Bronchial epithelial cell (primary cell): ENCODE data around the gene CCN2. TPM values are rescaled to one million over a fixed set of nuclear protein-coding genes. Genes with fewer than 3 reads are reported as not detected.

Experiments
- DNase-seq: peaks from one replicate; pipeline ENCODE4 v3.0.0-alpha.2; 2010; ENCODE audit warnings: low read depth
- FAIRE-seq: peaks from 2 replicates; lab custom pipeline; 2011; peaks lifted over from hg19 to GRCh38; lab: Jason Lieb, UNC
- H3K27me3 ChIP-seq: 2 replicates; pipeline ENCODE4 v1.5.1; 2011; ENCODE audit warnings: low read length; ENCODE audit not compliant: control insufficient read depth, insufficient read depth
- H3K36me3 ChIP-seq: 2 replicates; pipeline ENCODE4 v1.5.1; 2011; ENCODE audit warnings: low read length; ENCODE audit not compliant: control insufficient read depth, insufficient read depth
- H3K4me3 ChIP-seq: 2 replicates; pipeline ENCODE4 v1.5.1; 2011; ENCODE audit warnings: mild to moderate bottlenecking, low read depth, low read length, control low read depth
- CTCF ChIP-seq: IDR thresholded peaks from 2 replicates; pipeline ENCODE4 v1.5.1; 2011; ENCODE audit warnings: mild to moderate bottlenecking, moderate library complexity, low read length, control low read depth, inconsistent platforms; ENCODE audit not compliant: insufficient read depth, severe bottlenecking
- total RNA-seq: library from RNA; depleted of rRNA; stranded (reverse); fragments of >200 nt; gene quantifications from 2 replicates; pipeline ENCODE4 v1.2.1, GENCODE V29; 2014

Gene CCN2
- total RNA-seq, 1 donor from 2014 or later: 2.6 TPM

DNA sequence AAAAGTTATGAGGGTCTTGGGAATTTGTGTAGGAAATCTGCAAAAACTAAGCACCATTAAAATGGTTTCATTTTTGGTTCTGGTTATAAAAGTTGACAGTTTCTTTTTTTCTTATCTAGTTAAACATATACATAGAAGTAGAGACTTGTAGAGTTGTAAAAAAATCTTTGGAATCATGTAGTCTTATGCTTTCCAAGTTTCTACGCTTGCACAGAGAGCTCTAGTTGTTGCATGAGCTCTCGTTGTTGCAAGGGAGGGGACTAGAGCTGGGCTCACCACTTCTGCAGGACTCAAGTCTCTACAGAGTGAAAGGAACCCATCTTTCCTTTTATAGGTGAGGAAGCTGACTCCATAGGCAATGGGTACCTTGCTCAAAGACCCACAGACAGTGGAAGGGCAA lies 21.6 kb upstream of the CCN2 start:
- FAIRE-seq (no peak), DNase-seq (no peak)
- Histone ChIP-seq H3K36me3 (no peaks in the 10 kb centered on the region), H3K27me3 (no peaks in the 10 kb centered on the region), H3K4me3 (no peak overlapping the region)
- no peak for TF ChIP-seq CTCF

DNA sequence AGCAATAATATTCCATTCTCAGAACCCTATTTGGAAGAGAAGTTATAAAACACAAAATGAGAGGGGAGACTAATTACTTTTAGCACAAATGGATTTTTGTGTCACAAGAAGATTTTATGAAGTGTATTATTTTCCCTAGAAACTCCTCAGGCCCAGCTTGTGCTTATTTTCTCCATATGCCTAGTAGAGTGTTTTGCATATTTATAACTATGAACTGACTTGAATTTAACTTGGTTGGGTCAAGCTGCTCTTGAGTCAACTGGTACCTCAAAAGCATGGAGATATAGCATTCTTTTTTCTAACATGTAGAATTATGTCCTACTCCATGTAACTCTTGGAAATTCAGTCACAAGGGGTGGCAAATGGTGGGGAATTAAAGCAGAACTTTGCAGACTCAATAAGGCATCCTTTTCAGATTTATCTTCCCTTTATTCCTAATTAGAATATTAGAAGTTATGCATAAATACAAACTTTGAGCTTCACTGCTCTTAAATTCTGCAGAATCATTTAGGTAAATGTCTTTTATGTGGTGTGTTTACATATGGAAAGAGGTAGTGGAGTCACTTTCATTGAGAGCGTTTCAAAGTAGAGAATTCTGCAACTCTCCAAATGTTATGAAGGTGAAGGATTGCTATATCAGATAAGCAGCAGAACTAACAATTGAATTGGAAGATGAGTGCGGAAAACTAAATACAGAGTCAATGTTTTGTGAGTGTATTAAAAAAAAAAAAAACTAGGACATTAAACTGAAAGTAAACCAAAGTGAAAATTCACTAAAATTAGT lies 19.1 kb upstream of the CCN2 start:
- FAIRE-seq (no peak), DNase-seq (no peak)
- no peak for TF ChIP-seq CTCF
- Histone ChIP-seq H3K4me3 (no peak overlapping the region), H3K27me3 (no peaks in the 10 kb centered on the region), H3K36me3 (no peaks in the 10 kb centered on the region)

- Histone ChIP-seq H3K4me3 (no peak overlapping the region), H3K36me3 (no peaks in the 10 kb centered on the region), H3K27me3 (no peaks in the 10 kb centered on the region)
- no peak for TF ChIP-seq CTCF
- DNase-seq (no peak), FAIRE-seq (no peak)
Measured at GRCh38 chr6:131968656-131969055, 17.5 kb upstream of the CCN2 start.

DNA sequence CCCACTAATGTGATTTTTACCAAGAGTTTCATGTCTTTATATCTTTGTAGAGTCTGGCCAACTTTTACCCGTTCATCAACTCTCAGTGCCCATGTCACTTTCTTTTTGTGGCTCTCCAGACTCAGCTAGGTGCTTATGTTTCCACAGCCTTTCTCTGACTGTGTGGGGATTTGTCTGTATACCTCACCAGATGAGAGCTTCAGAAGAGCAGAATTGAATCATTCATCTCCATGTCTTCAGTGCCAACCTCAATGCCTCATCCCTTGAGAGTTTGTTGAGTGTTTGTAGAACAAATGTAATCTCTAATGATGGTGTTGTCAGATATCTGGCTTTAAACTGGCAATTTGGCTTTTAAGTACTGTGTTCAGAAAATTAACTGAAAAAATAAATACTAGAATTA lies 16.8 kb upstream of the CCN2 start:
- no peak for DNase-seq
- no peaks in the 10 kb centered on the region for H3K27me3 ChIP-seq
- FAIRE-seq: no peak
- no peak overlapping the region for H3K4me3 ChIP-seq
- H3K36me3 ChIP-seq: no peaks in the 10 kb centered on the region
- no peak for TF ChIP-seq CTCF

- H3K27me3 ChIP-seq: no peaks in the 10 kb centered on the region
- TF ChIP-seq CTCF: no peak
- DNase-seq (peak; percentile 72), FAIRE-seq (no peak)
- no peak overlapping the region for H3K4me3 ChIP-seq
- no peaks in the 10 kb centered on the region for H3K36me3 ChIP-seq
Measured at GRCh38 chr6:131966443-131966842, 15.3 kb upstream of the CCN2 start.

DNA sequence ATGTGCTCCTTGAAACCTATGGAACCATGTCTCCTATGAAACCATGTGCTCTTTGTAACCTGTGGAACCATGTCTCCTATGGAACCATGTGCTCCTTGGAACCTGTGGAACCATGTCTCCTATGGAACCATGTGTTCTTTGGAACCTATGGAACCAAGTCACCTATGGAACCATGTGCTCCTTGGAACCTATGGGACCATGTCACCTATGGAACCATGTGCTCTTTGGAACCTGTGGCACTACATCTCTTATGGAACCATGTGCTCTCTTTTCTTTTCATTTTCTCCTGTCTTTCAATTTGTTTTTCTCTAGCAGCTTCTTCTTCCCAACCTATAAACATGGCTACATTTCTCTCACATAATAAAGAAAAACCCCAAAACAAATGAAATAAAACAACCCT lies 11.9 kb upstream of the CCN2 start:
- Histone ChIP-seq H3K27me3 (no peaks in the 10 kb centered on the region), H3K4me3 (no peak overlapping the region), H3K36me3 (no peaks in the 10 kb centered on the region)
- TF ChIP-seq CTCF: no peak
- DNase-seq: no peak
- no peak for FAIRE-seq
